ENCODE measurements around the gene GPR152.
A peak's percentile ranks its signal among the peaks of the same experiment; 100 is the strongest.

The GPR152 gene

GRCh38 chr11:67433536-67434394 is 18.8 kb downstream of the GPR152 start:
- no peak for TF ChIP-seq CTCF (IDR thresholded peaks at IDR 0.05)
- Histone ChIP-seq H3K27ac (no peak overlapping the region), H3K4me3 (ENCODE audit: low read depth in 1 of 2, low read length in 1 of 2) (no peak overlapping the region), H3K36me3 (peaks cover 80% of the 10 kb centered on the region), H3K4me1 (ENCODE audit: control insufficient read depth in 1 of 2, insufficient read depth in 1 of 2, low read depth in 1 of 2, low read length in 1 of 2) (peaks cover 23 to 27% of the 10 kb centered on the region in 2 experiments), H3K27me3 (no peaks in the 10 kb centered on the region), H3K9me3 (no peaks in the 10 kb centered on the region)

- H3K4me3 ChIP-seq (ENCODE audit: low read depth in 1 of 2, low read length in 1 of 2): no peak overlapping the region
- H3K27me3 ChIP-seq: no peaks in the 10 kb centered on the region
- TF ChIP-seq CTCF (IDR thresholded peaks at IDR 0.05): no peak
- peaks cover 28 to 32% of the 10 kb centered on the region in 2 experiments for H3K4me1 ChIP-seq (ENCODE audit: control insufficient read depth in 1 of 2, insufficient read depth in 1 of 2, low read depth in 1 of 2, low read length in 1 of 2)
- no peaks in the 10 kb centered on the region for H3K9me3 ChIP-seq
- no peak overlapping the region for H3K27ac ChIP-seq
- peaks cover 70% of the 10 kb centered on the region for H3K36me3 ChIP-seq
These were observed 19.7 kb downstream of the GPR152 start for GRCh38 chr11:67432655-67433349.

- Histone ChIP-seq H3K36me3 (peaks cover 67% of the 10 kb centered on the region), H3K4me1 (ENCODE audit: control insufficient read depth in 1 of 2, insufficient read depth in 1 of 2, low read depth in 1 of 2, low read length in 1 of 2) (peaks cover 24 to 31% of the 10 kb centered on the region in 2 experiments), H3K9me3 (no peaks in the 10 kb centered on the region), H3K27me3 (no peaks in the 10 kb centered on the region), H3K27ac (no peak overlapping the region), H3K4me3 (ENCODE audit: low read depth in 1 of 2, low read length in 1 of 2) (no peak overlapping the region)
- TF ChIP-seq CTCF (IDR thresholded peaks at IDR 0.05): no peak
These were observed 20.9 kb downstream of the GPR152 start for GRCh38 chr11:67431346-67432249.

GRCh38 chr11:67429722-67430121 is 22.8 kb downstream of the GPR152 start:
- TF ChIP-seq CTCF (IDR thresholded peaks at IDR 0.05): no peak

GRCh38 chr11:67429038-67429668 is 23.4 kb downstream of the GPR152 start:
- Histone ChIP-seq H3K27me3 (no peaks in the 10 kb centered on the region), H3K4me3 (ENCODE audit: low read depth in 1 of 2, low read length in 1 of 2) (peak overlapping the region; percentile 74 to 78), H3K36me3 (peaks cover 46% of the 10 kb centered on the region), H3K4me1 (ENCODE audit: control insufficient read depth in 1 of 2, insufficient read depth in 1 of 2, low read depth in 1 of 2, low read length in 1 of 2) (peaks cover 18 to 25% of the 10 kb centered on the region in 2 experiments), H3K9me3 (no peaks in the 10 kb centered on the region), H3K27ac (peak overlapping the region; percentile 81)
- TF ChIP-seq CTCF (IDR thresholded peaks at IDR 0.05): no peak

More at GRCh38 chr11:67429722-67430121, 22.8 kb downstream of the GPR152 start:
- peaks cover 18 to 25% of the 10 kb centered on the region in 2 experiments for H3K4me1 ChIP-seq (ENCODE audit: control insufficient read depth in 1 of 2, insufficient read depth in 1 of 2, low read depth in 1 of 2, low read length in 1 of 2)
- peaks cover 52% of the 10 kb centered on the region for H3K36me3 ChIP-seq
- H3K27me3 ChIP-seq: no peaks in the 10 kb centered on the region
- no peaks in the 10 kb centered on the region for H3K9me3 ChIP-seq
- peak overlapping the region; percentile 81 for H3K27ac ChIP-seq
- H3K4me3 ChIP-seq (ENCODE audit: low read depth in 1 of 2, low read length in 1 of 2): peak overlapping the region in 1 of 2 experiments; percentile 74
